GM23338 (cell line): ENCODE measurements around the gene PRKAR1A.

Source experiments
- EZH2 ChIP-seq: fragments of 200-600 bp; sonication (generic); IDR thresholded peaks from one replicate; pipeline ENCODE4 v1.8.0; 2017; ENCODE audit warnings: antibody characterized with exemption, mild to moderate bottlenecking, low read depth; ENCODE audit not compliant: unreplicated experiment
- NANOG ChIP-seq: IDR thresholded peaks from 2 replicates; pipeline ENCODE4 v1.6.1; 2016; ENCODE audit warnings: antibody characterized with exemption, borderline replicate concordance
- POLR2AphosphoS5 ChIP-seq: IDR thresholded peaks from 2 replicates; pipeline ENCODE4 v1.6.1; 2016; ENCODE audit warnings: antibody characterized with exemption, low read depth
- TF ChIP-seq, protein P1 (sequence below), 2 experiments: fragments of 200-600 bp in 1 of 2; sonication (generic) in 1 of 2; conservative IDR thresholded peaks; 2 replicates each; pipeline versions ENCODE4 v1.5.1 to v1.6.1; 2016 to 2017; ENCODE audit warnings: antibody characterized with exemption in 2 of 2, low read depth in 2 of 2, mild to moderate bottlenecking in 2 of 2, moderate library complexity in 1 of 2

- TF ChIP-seq, protein P1, sequence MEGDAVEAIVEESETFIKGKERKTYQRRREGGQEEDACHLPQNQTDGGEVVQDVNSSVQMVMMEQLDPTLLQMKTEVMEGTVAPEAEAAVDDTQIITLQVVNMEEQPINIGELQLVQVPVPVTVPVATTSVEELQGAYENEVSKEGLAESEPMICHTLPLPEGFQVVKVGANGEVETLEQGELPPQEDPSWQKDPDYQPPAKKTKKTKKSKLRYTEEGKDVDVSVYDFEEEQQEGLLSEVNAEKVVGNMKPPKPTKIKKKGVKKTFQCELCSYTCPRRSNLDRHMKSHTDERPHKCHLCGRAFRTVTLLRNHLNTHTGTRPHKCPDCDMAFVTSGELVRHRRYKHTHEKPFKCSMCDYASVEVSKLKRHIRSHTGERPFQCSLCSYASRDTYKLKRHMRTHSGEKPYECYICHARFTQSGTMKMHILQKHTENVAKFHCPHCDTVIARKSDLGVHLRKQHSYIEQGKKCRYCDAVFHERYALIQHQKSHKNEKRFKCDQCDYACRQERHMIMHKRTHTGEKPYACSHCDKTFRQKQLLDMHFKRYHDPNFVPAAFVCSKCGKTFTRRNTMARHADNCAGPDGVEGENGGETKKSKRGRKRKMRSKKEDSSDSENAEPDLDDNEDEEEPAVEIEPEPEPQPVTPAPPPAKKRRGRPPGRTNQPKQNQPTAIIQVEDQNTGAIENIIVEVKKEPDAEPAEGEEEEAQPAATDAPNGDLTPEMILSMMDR (conservative IDR thresholded peaks at IDR 0.05; ENCODE audit: low read depth in 2 of 2) = no peak
- TF ChIP-seq POLR2AphosphoS5 (no peak), EZH2 (no peak), NANOG (no peak)
These were observed 74.8 kb downstream of the PRKAR1A start for GRCh38 chr17:68587026-68587425.
